ENCODE measurements around the gene PITPNC1. TPM values are rescaled to one million over a fixed set of nuclear protein-coding genes. Genes with fewer than 3 reads are reported as not detected.
"Not testable (repeated sequence)": the region's sequence is repeated elsewhere in the genome, so short reads cannot be mapped to it uniquely, and the experiment has no call there.

The PITPNC1 gene
- total and polyA plus RNA-seq, 2 donors (not counting 1 experiment from before 2014, with no cell fraction given), result 4.7 to 26.1 TPM

GRCh38 chr17:67471118-67471517, 94.0 kb downstream of the PITPNC1 start:
- H3K4me3 Mint-ChIP-seq, result no peak overlapping the region
- DNase-seq (no peak), ATAC-seq (ENCODE audit: low read depth) (no peak)
- WGBS (ENCODE audit: insufficient coverage), result no CpG with 5 or more reads among the region's 1 CpG
- TF ChIP-seq EZH2 (IDR thresholded peaks at IDR 0.05; ENCODE audit: borderline replicate concordance, insufficient read depth, low read depth, low read length, poor library complexity, severe bottlenecking) (no peak), CTCF (IDR thresholded peaks at IDR 0.05) (no peak)
- no peak overlapping the region for H2AFZ ChIP-seq (ENCODE audit: insufficient read depth, low read depth, low read length, poor library complexity, severe bottlenecking)
- ChIA-PET CTCF (interaction anchor here (8.8 kb wide), 1 partner anchor 95 kb away, joined by 178 read pairs; the partner anchor contains the start of gene PITPNC1), POLR2A (no interaction called here)
- H3K36me3 ChIP-seq (replicated peaks in 1 of 2; ENCODE audit: control extremely low read depth in 1 of 2, control insufficient read depth in 1 of 2, extremely low read depth in 1 of 2, insufficient read depth in 2 of 2, low read length in 1 of 2), result no peaks in the 10 kb centered on the region
- no peak overlapping the region for H3K4me3 ChIP-seq (ENCODE audit: control extremely low read depth in 1 of 5, extremely low read depth in 1 of 5, insufficient read depth in 1 of 5, low read depth in 2 of 5, low read length in 4 of 5)
- H3K27me3 ChIP-seq (replicated peaks in 1 of 4; ENCODE audit: control extremely low read depth in 1 of 4, control insufficient read depth in 3 of 4, insufficient read depth in 4 of 4, low read length in 3 of 4), result no peaks in the 10 kb centered on the region
- no peaks in the 10 kb centered on the region for H3K9me3 ChIP-seq (ENCODE audit: control extremely low read depth in 1 of 3, control insufficient read depth in 2 of 3, insufficient read depth in 1 of 3, low read length in 2 of 3)
- peaks cover 23% of the 10 kb centered on the region for H3K4me1 Mint-ChIP-seq
- H3K4me2 ChIP-seq (replicated peaks; ENCODE audit: low read depth, low read length, poor library complexity, severe bottlenecking), result no peak overlapping the region
- H3K27ac Mint-ChIP-seq, result no peak overlapping the region
- intact Hi-C loops (cut with micrococcal nuclease), result no loop called here
- H3K27me3 Mint-ChIP-seq, result no peaks in the 10 kb centered on the region
- no peak overlapping the region for H3K27ac ChIP-seq (ENCODE audit: low read length in 2 of 2)
- no peaks in the 10 kb centered on the region for H3K9me3 Mint-ChIP-seq (ENCODE audit: insufficient read depth)
- no peak overlapping the region for H3K9ac ChIP-seq (ENCODE audit: low read length)
- H3K79me2 ChIP-seq (ENCODE audit: control insufficient read depth, insufficient read depth, low read length), result no peaks in the 10 kb centered on the region
- H4K20me1 ChIP-seq (ENCODE audit: control insufficient read depth, insufficient read depth, low read length, poor library complexity, severe bottlenecking), result no peaks in the 10 kb centered on the region
- H3K4me1 ChIP-seq (ENCODE audit: control insufficient read depth in 2 of 2, insufficient read depth in 2 of 2, low read length in 2 of 2), result peaks cover 0 to 8% of the 10 kb centered on the region in 2 donors

GRCh38 chr17:67472606-67473005, 95.5 kb downstream of the PITPNC1 start:
- H3K4me1 ChIP-seq (ENCODE audit: control insufficient read depth in 2 of 2, insufficient read depth in 2 of 2, low read length in 2 of 2); DNase-seq; H4K20me1 ChIP-seq (ENCODE audit: control insufficient read depth, insufficient read depth, low read length, poor library complexity, severe bottlenecking); H3K4me2 ChIP-seq (replicated peaks; ENCODE audit: low read depth, low read length, poor library complexity, severe bottlenecking); ATAC-seq (ENCODE audit: low read depth); H2AFZ ChIP-seq (ENCODE audit: insufficient read depth, low read depth, low read length, poor library complexity, severe bottlenecking); H3K9ac ChIP-seq (ENCODE audit: low read length); H3K9me3 Mint-ChIP-seq (ENCODE audit: insufficient read depth); H3K9me3 ChIP-seq (ENCODE audit: control extremely low read depth in 1 of 3, control insufficient read depth in 2 of 3, insufficient read depth in 1 of 3, low read length in 2 of 3); H3K4me3 Mint-ChIP-seq; H3K27ac ChIP-seq (ENCODE audit: low read length in 2 of 2); H3K79me2 ChIP-seq (ENCODE audit: control insufficient read depth, insufficient read depth, low read length); intact Hi-C loops (cut with micrococcal nuclease); H3K27me3 ChIP-seq (replicated peaks in 1 of 4; ENCODE audit: control extremely low read depth in 1 of 4, control insufficient read depth in 3 of 4, insufficient read depth in 4 of 4, low read length in 3 of 4); H3K27ac Mint-ChIP-seq; H3K4me3 ChIP-seq (ENCODE audit: control extremely low read depth in 1 of 5, extremely low read depth in 1 of 5, insufficient read depth in 1 of 5, low read depth in 2 of 5, low read length in 4 of 5); H3K27me3 Mint-ChIP-seq; H3K36me3 ChIP-seq (replicated peaks in 1 of 2; ENCODE audit: control extremely low read depth in 1 of 2, control insufficient read depth in 1 of 2, extremely low read depth in 1 of 2, insufficient read depth in 2 of 2, low read length in 1 of 2): not testable (repeated sequence)
- ChIA-PET CTCF (interaction anchor here (0.7 to 8.8 kb wide), 4 partner anchors 10 to 853 kb away, joined by 3 to 178 read pairs (median 4); partner anchors contain the start of gene PITPNC1), POLR2A (interaction anchor here (0.7 kb wide), 1 partner anchor 10 kb away, joined by 4 read pairs; no protein-coding TSS in a partner anchor)
- peaks cover 18% of the 10 kb centered on the region for H3K4me1 Mint-ChIP-seq
- WGBS (ENCODE audit: insufficient coverage), result no CpG with 5 or more reads among the region's 4 CpGs
